ENCODE results near the gene DSCAML1.

DSCAML1 gene

GRCh38 chr11:117796872-117797529 lies at the start of gene DSCAML1:
Gene DSCAML1 (minus strand): TSS chr11:117797216. CDS start chr11:117797079, 137 bp downstream.
- DNase-seq, result no peak

- no peak for DNase-seq
Observed at GRCh38 chr11:117843666-117844484, 46.9 kb upstream of the DSCAML1 start.

GRCh38 chr11:117842131-117842941 lies 45.3 kb upstream of the DSCAML1 start:
- no peak for DNase-seq

- DNase-seq, result no peak
Observed at GRCh38 chr11:117841551-117842031, 44.6 kb upstream of the DSCAML1 start.

GRCh38 chr11:117840881-117841550 lies 44.0 kb upstream of the DSCAML1 start:
- DNase-seq, result no peak

- no peak for DNase-seq
Observed at GRCh38 chr11:117839936-117840813, 43.2 kb upstream of the DSCAML1 start.

GRCh38 chr11:117839380-117839881 lies 42.4 kb upstream of the DSCAML1 start:
- no peak for DNase-seq

GRCh38 chr11:117838901-117839300 lies 41.9 kb upstream of the DSCAML1 start:
- no peak for DNase-seq

- DNase-seq, result no peak
Observed at GRCh38 chr11:117837791-117838190, 40.8 kb upstream of the DSCAML1 start.

GRCh38 chr11:117837070-117837776 lies 40.2 kb upstream of the DSCAML1 start:
- no peak for DNase-seq

- DNase-seq, result no peak
Observed at GRCh38 chr11:117836077-117836960, 39.3 kb upstream of the DSCAML1 start.

GRCh38 chr11:117835576-117835975 lies 38.6 kb upstream of the DSCAML1 start:
- DNase-seq, result no peak

GRCh38 chr11:117834838-117835443 lies 37.9 kb upstream of the DSCAML1 start:
- no peak for DNase-seq

GRCh38 chr11:117834068-117834810 lies 37.2 kb upstream of the DSCAML1 start:
- DNase-seq, result no peak

- peak; percentile 97 for DNase-seq
Observed at GRCh38 chr11:117833401-117833891, 36.4 kb upstream of the DSCAML1 start.

GRCh38 chr11:117832511-117832910 lies 35.5 kb upstream of the DSCAML1 start:
- DNase-seq, result no peak

- no peak for DNase-seq
Observed at GRCh38 chr11:117831661-117832415, 34.8 kb upstream of the DSCAML1 start.
